ENCODE measurements around the gene CRY1.

Gene CRY1

GRCh38 chr12:107093417-107094182, at the start of gene CRY1:
CRY1 (minus strand) TSS chr12:107093549; CDS start chr12:107092961, 588 bp downstream.
- peak; percentile 90 to 92 (median 91) for DNase-seq (ENCODE audit: low read depth in 4 of 4, low spot score in 1 of 4)

GRCh38 chr12:107139787-107140186, 46.4 kb upstream of the CRY1 start:
- no peak for DNase-seq (ENCODE audit: low read depth in 4 of 4, low spot score in 1 of 4)

GRCh38 chr12:107138990-107139389, 45.6 kb upstream of the CRY1 start:
- no peak for DNase-seq (ENCODE audit: low read depth in 4 of 4, low spot score in 1 of 4)

- no peak for DNase-seq (ENCODE audit: low read depth in 4 of 4, low spot score in 1 of 4)
These were observed 41.8 kb upstream of the CRY1 start for GRCh38 chr12:107135177-107135576.

- DNase-seq (ENCODE audit: low read depth in 4 of 4, low spot score in 1 of 4), result peak in 2 of 4 experiments; percentile 2 to 21
These were observed 41.2 kb upstream of the CRY1 start for GRCh38 chr12:107134558-107134957.

- no peak for DNase-seq (ENCODE audit: low read depth in 4 of 4, low spot score in 1 of 4)
These were observed 40.1 kb upstream of the CRY1 start for GRCh38 chr12:107133462-107133861.

GRCh38 chr12:107131832-107132616, 38.7 kb upstream of the CRY1 start:
- peak in 1 of 4 experiments; percentile 1 for DNase-seq (ENCODE audit: low read depth in 4 of 4, low spot score in 1 of 4)

GRCh38 chr12:107130830-107131611, 37.7 kb upstream of the CRY1 start:
- no peak for DNase-seq (ENCODE audit: low read depth in 4 of 4, low spot score in 1 of 4)

GRCh38 chr12:107129315-107129930, 36.1 kb upstream of the CRY1 start:
- DNase-seq (ENCODE audit: low read depth in 4 of 4, low spot score in 1 of 4), result no peak

- DNase-seq (ENCODE audit: low read depth in 4 of 4, low spot score in 1 of 4), result no peak
These were observed 34.4 kb upstream of the CRY1 start for GRCh38 chr12:107127482-107128430.

- DNase-seq (ENCODE audit: low read depth in 4 of 4, low spot score in 1 of 4), result no peak
These were observed 33.6 kb upstream of the CRY1 start for GRCh38 chr12:107126796-107127481.

- DNase-seq (ENCODE audit: low read depth in 4 of 4, low spot score in 1 of 4), result no peak
These were observed 32.5 kb upstream of the CRY1 start for GRCh38 chr12:107125833-107126232.

GRCh38 chr12:107122452-107122958, 29.2 kb upstream of the CRY1 start:
- DNase-seq (ENCODE audit: low read depth in 4 of 4, low spot score in 1 of 4), result no peak

GRCh38 chr12:107119091-107119490, 25.7 kb upstream of the CRY1 start:
- DNase-seq (ENCODE audit: low read depth in 4 of 4, low spot score in 1 of 4), result no peak

GRCh38 chr12:107118624-107119023, 25.3 kb upstream of the CRY1 start:
- DNase-seq (ENCODE audit: low read depth in 4 of 4, low spot score in 1 of 4), result no peak

- DNase-seq (ENCODE audit: low read depth in 4 of 4, low spot score in 1 of 4), result no peak
These were observed 21.8 kb upstream of the CRY1 start for GRCh38 chr12:107115119-107115518.

- DNase-seq (ENCODE audit: low read depth in 4 of 4, low spot score in 1 of 4), result no peak
These were observed 18.0 kb upstream of the CRY1 start for GRCh38 chr12:107111314-107111713.

GRCh38 chr12:107109726-107110719, 16.7 kb upstream of the CRY1 start:
- DNase-seq (ENCODE audit: low read depth in 4 of 4, low spot score in 1 of 4), result no peak

Measured in stimulated activated CD4-positive, alpha-beta T cell treated with anti-CD3 and anti-CD28 coated beads, Interleukin-1b, Interleukin-23, amount 100 ng/mL, for 24 hours (primary cell).